MM.1S (cell line): ENCODE results near the gene BEND6.

Experiments
- DNase-seq: peaks from one replicate; pipeline ENCODE4 v3.0.0-alpha.2; 2015
- H2AFZ ChIP-seq: fragments of 300-600 bp; sonication (generic); 2 replicates; pipeline ENCODE4 v1.6.0; 2016; ENCODE audit warnings: antibody characterized with exemption, low read length
- H3F3A ChIP-seq: fragments of 300-600 bp; sonication (generic); 2 replicates; pipeline ENCODE4 v1.6.1; 2016; ENCODE audit warnings: mild to moderate bottlenecking, antibody characterized with exemption, low read length, moderate library complexity, mixed read lengths; ENCODE audit not compliant: insufficient read depth
- H3K27ac ChIP-seq: fragments of 300-600 bp; sonication (generic); 2 replicates; pipeline ENCODE4 v1.5.1; 2016; ENCODE audit warnings: mild to moderate bottlenecking, low read length
- H3K27me3 ChIP-seq: fragments of 300-600 bp; sonication (generic); replicated peaks from 2 replicates; pipeline ENCODE4 v1.6.0; 2016; ENCODE audit warnings: low read length; ENCODE audit not compliant: insufficient read depth
- H3K36me3 ChIP-seq: fragments of 300-600 bp; sonication (generic); replicated peaks from 2 replicates; pipeline ENCODE4 v1.6.1; 2016; ENCODE audit warnings: mild to moderate bottlenecking, low read length, mixed read lengths; ENCODE audit not compliant: insufficient read depth
- H3K4me1 ChIP-seq: fragments of 300-600 bp; sonication (generic); 2 replicates; pipeline ENCODE4 v1.6.1; 2016; ENCODE audit warnings: low read length, mixed read lengths
- H3K4me2 ChIP-seq: fragments of 300-600 bp; sonication (generic); 2 replicates; pipeline ENCODE4 v1.6.0; 2016; ENCODE audit warnings: low read depth, low read length
- H3K4me3 ChIP-seq: fragments of 300-600 bp; sonication (generic); 2 replicates; pipeline ENCODE4 v1.5.1; 2016; ENCODE audit warnings: low read length, mixed read lengths
- H3K79me2 ChIP-seq: fragments of 300-600 bp; sonication (generic); 2 replicates; pipeline ENCODE4 v1.6.1; 2016; ENCODE audit warnings: mixed run types, low read length, mixed read lengths
- H3K9ac ChIP-seq: fragments of 300-600 bp; sonication (generic); 2 replicates; pipeline ENCODE4 v1.6.1; 2016; ENCODE audit warnings: low read length, mixed read lengths
- H3K9me2 ChIP-seq: fragments of 300-600 bp; sonication (generic); replicated peaks from 2 replicates; pipeline ENCODE4 v1.6.1; 2016; ENCODE audit warnings: mild to moderate bottlenecking, low read length, mixed read lengths; ENCODE audit not compliant: insufficient read depth
- H3K9me3 ChIP-seq: fragments of 300-600 bp; sonication (generic); replicated peaks from 2 replicates; pipeline ENCODE4 v1.6.1; 2016; ENCODE audit warnings: mild to moderate bottlenecking, low read length, mixed read lengths; ENCODE audit not compliant: insufficient read depth
- H4K20me1 ChIP-seq: fragments of 300-600 bp; sonication (generic); 2 replicates; pipeline ENCODE4 v1.6.1; 2016; ENCODE audit warnings: mild to moderate bottlenecking, low read length, moderate library complexity, mixed read lengths; ENCODE audit not compliant: insufficient read depth
- EZH2 ChIP-seq: fragments of 300-600 bp; sonication (generic); optimal IDR thresholded peaks from 2 replicates; pipeline ENCODE3; 2017; ENCODE audit warnings: low read depth, mild to moderate bottlenecking, antibody characterized with exemption, low read length, mixed read lengths
- EZH2phosphoT487 ChIP-seq: fragments of 300-600 bp; sonication (generic); IDR thresholded peaks from 2 replicates; pipeline ENCODE4 v1.6.1; 2018; ENCODE audit warnings: antibody characterized with exemption, low read length
- TF ChIP-seq, protein P1 (sequence below): fragments of 300-600 bp; sonication (generic); IDR thresholded peaks from 2 replicates; pipeline ENCODE4 v1.5.1; 2016; ENCODE audit warnings: antibody characterized with exemption, low read length, mixed read lengths

Gene BEND6

GRCh38 chr6:56958481-56958880 lies 3.6 kb downstream of the BEND6 start:
- Histone ChIP-seq H3K4me2 (no peak overlapping the region), H3K9me3 (no peaks in the 10 kb centered on the region), H3K4me3 (no peak overlapping the region), H3K9ac (no peak overlapping the region), H3K27me3 (no peaks in the 10 kb centered on the region), H3K9me2 (no peaks in the 10 kb centered on the region), H2AFZ (no peak overlapping the region), H3K36me3 (no peaks in the 10 kb centered on the region), H3K27ac (no peak overlapping the region), H3K4me1 (peaks cover 6% of the 10 kb centered on the region; the same call in 1 of the 2 replicates), H3K79me2 (no peaks in the 10 kb centered on the region), H4K20me1 (no peaks in the 10 kb centered on the region), H3F3A (peaks cover 13% of the 10 kb centered on the region)
- TF ChIP-seq, protein P1, sequence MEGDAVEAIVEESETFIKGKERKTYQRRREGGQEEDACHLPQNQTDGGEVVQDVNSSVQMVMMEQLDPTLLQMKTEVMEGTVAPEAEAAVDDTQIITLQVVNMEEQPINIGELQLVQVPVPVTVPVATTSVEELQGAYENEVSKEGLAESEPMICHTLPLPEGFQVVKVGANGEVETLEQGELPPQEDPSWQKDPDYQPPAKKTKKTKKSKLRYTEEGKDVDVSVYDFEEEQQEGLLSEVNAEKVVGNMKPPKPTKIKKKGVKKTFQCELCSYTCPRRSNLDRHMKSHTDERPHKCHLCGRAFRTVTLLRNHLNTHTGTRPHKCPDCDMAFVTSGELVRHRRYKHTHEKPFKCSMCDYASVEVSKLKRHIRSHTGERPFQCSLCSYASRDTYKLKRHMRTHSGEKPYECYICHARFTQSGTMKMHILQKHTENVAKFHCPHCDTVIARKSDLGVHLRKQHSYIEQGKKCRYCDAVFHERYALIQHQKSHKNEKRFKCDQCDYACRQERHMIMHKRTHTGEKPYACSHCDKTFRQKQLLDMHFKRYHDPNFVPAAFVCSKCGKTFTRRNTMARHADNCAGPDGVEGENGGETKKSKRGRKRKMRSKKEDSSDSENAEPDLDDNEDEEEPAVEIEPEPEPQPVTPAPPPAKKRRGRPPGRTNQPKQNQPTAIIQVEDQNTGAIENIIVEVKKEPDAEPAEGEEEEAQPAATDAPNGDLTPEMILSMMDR = no peak
- no peak for TF ChIP-seq EZH2
- no peak for TF ChIP-seq EZH2phosphoT487
- DNase-seq = no peak

- H4K20me1 ChIP-seq = no peaks in the 10 kb centered on the region
- no peak overlapping the region for H3K9ac ChIP-seq
- H3K4me3 ChIP-seq = no peak overlapping the region
- H3K27ac ChIP-seq = no peak overlapping the region
- no peak overlapping the region for H3K4me2 ChIP-seq
- DNase-seq = no peak
- H3K36me3 ChIP-seq = no peaks in the 10 kb centered on the region
- H3K4me1 ChIP-seq = peaks cover 6% of the 10 kb centered on the region; the same call in 1 of the 2 replicates
- H3K27me3 ChIP-seq = no peaks in the 10 kb centered on the region
- H3K9me2 ChIP-seq = no peaks in the 10 kb centered on the region
- H3K9me3 ChIP-seq = no peaks in the 10 kb centered on the region
- no peak for TF ChIP-seq EZH2phosphoT487
- H2AFZ ChIP-seq = no peak overlapping the region
- H3K79me2 ChIP-seq = no peaks in the 10 kb centered on the region
- peaks cover 13% of the 10 kb centered on the region for H3F3A ChIP-seq
These were observed 4.2 kb downstream of the BEND6 start for GRCh38 chr6:56959094-56959493.

GRCh38 chr6:56959938-56960337 lies 5.0 kb downstream of the BEND6 start:
- Histone ChIP-seq H3K79me2 (no peaks in the 10 kb centered on the region), H3K4me1 (peaks cover 6% of the 10 kb centered on the region; the same call in 1 of the 2 replicates), H3K36me3 (no peaks in the 10 kb centered on the region), H3K9ac (no peak overlapping the region), H3K4me3 (no peak overlapping the region), H2AFZ (no peak overlapping the region), H3K27ac (no peak overlapping the region), H3F3A (peaks cover 13% of the 10 kb centered on the region), H3K27me3 (no peaks in the 10 kb centered on the region), H3K9me3 (no peaks in the 10 kb centered on the region), H3K4me2 (no peak overlapping the region), H4K20me1 (no peaks in the 10 kb centered on the region), H3K9me2 (no peaks in the 10 kb centered on the region)
- TF ChIP-seq EZH2phosphoT487 = no peak
- DNase-seq = no peak

DNA sequence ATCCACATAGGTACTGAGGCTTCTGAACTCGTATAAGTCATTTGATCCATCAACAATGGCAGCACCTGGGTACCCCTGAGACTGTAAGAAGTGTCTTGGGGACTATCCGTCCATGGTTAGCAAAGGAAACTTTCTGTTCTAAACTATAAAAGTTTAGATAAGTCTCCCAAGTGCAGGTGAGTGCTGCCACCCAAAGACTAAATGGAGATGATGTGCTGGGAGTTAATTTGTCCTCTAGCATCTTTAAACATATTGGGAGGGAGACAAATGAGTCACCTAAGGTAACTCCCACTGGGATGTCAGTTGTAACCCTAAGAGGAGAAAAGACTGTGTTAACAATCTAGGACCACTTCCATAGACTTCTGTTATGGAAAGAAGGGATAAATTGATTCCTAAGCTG lies 6.2 kb downstream of the BEND6 start:
- H3K4me1 ChIP-seq = peaks cover 6% of the 10 kb centered on the region; the same call in 1 of the 2 replicates
- H3K9ac ChIP-seq = no peak overlapping the region
- H3K27ac ChIP-seq = no peak overlapping the region
- peaks cover 4% of the 10 kb centered on the region; the same call in 1 of the 2 replicates for H3F3A ChIP-seq
- no peaks in the 10 kb centered on the region for H3K36me3 ChIP-seq
- no peaks in the 10 kb centered on the region for H3K9me2 ChIP-seq
- DNase-seq = no peak
- H3K79me2 ChIP-seq = no peaks in the 10 kb centered on the region
- no peaks in the 10 kb centered on the region for H4K20me1 ChIP-seq
- no peaks in the 10 kb centered on the region for H3K27me3 ChIP-seq
- no peak overlapping the region for H2AFZ ChIP-seq
- no peak for TF ChIP-seq EZH2
- TF ChIP-seq, protein P1 = no peak
- no peak for TF ChIP-seq EZH2phosphoT487
- no peak overlapping the region for H3K4me2 ChIP-seq
- H3K9me3 ChIP-seq = no peaks in the 10 kb centered on the region
- H3K4me3 ChIP-seq = no peak overlapping the region
